ENCODE measurements around the gene NANS.
"Not testable (repeated sequence)": the region's sequence is repeated elsewhere in the genome, so short reads cannot be mapped to it uniquely, and the experiment has no call there.

Gene NANS

DNA sequence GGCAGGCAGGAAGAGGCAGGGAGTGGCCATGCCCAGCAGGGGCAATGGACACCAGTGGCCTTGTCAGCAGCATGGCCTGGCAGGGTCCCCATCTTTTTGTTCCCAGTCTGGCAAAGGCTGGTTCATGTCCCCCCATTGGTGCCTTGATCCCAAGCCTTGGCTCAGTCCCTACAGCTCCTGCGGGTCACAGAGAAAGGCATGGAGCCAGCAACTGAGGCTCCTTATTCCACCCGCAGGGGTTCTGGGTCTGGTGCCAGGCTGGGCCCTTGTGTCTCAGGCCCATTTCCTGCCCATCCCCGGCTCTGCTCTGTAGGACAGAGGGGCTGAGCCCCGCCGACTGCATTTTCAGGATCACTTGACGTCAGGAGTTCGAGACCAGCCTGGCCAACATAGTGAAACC is 48.5 kb downstream of the NANS start:
- H3K9me3 ChIP-seq (replicated peaks in 1 of 11): peaks cover 0 to 18% (median 14%) of the 10 kb centered on the region in 11 experiments; a peak in 14 of 22 replicates
- peak overlapping the region; percentile 69 to 94 (median 85) for H3K4me2 ChIP-seq
- peak overlapping the region; percentile 61 to 89 (median 82); a peak in 21 of 22 replicates for H3K27ac ChIP-seq
- peak overlapping the region in 2 of 10 experiments; percentile 6 to 25; a peak in 1 of 20 replicates for H3K4me3 ChIP-seq
- H3K27me3 ChIP-seq: no peaks in the 10 kb centered on the region
- H3K36me3 ChIP-seq: peaks cover 12 to 49% (median 31%) of the 10 kb centered on the region in 11 experiments; a peak in 20 of 22 replicates
- peaks cover 0 to 9% (median 0%) of the 10 kb centered on the region in 11 experiments; a peak in 1 of 22 replicates for H4K20me1 ChIP-seq
- peak overlapping the region in 9 of 11 experiments; percentile 39 to 68 (median 60); a peak in 18 of 22 replicates for H3K9ac ChIP-seq
- no peak for TF ChIP-seq Cebpa-rat (IDR thresholded peaks at IDR 0.05)
- H3K4me1 ChIP-seq: peaks cover 85 to 97% (median 92%) of the 10 kb centered on the region in 10 experiments

GRCh38 chr9:98107926-98108325 is 51.4 kb downstream of the NANS start:
- H3K27ac ChIP-seq: peak overlapping the region; percentile 33 to 69 (median 63); a peak in 21 of 22 replicates
- H3K9me3 ChIP-seq (replicated peaks in 1 of 11): peaks cover 0 to 18% (median 14%) of the 10 kb centered on the region in 11 experiments; a peak in 14 of 22 replicates
- peak overlapping the region; percentile 58 to 82 (median 76) for H3K4me2 ChIP-seq
- peak overlapping the region in 2 of 10 experiments; percentile 6 to 25; a peak in 4 of 20 replicates for H3K4me3 ChIP-seq
- H4K20me1 ChIP-seq: no peaks in the 10 kb centered on the region
- H3K36me3 ChIP-seq: peaks cover 13 to 64% (median 35%) of the 10 kb centered on the region in 11 experiments; a peak in 20 of 22 replicates
- H3K9ac ChIP-seq: peak overlapping the region in 10 of 11 experiments; percentile 13 to 57 (median 49); a peak in 17 of 22 replicates
- no peaks in the 10 kb centered on the region for H3K27me3 ChIP-seq
- TF ChIP-seq Cebpa-rat (IDR thresholded peaks at IDR 0.05): no peak
- peaks cover 64 to 93% (median 77%) of the 10 kb centered on the region in 10 experiments for H3K4me1 ChIP-seq

DNA sequence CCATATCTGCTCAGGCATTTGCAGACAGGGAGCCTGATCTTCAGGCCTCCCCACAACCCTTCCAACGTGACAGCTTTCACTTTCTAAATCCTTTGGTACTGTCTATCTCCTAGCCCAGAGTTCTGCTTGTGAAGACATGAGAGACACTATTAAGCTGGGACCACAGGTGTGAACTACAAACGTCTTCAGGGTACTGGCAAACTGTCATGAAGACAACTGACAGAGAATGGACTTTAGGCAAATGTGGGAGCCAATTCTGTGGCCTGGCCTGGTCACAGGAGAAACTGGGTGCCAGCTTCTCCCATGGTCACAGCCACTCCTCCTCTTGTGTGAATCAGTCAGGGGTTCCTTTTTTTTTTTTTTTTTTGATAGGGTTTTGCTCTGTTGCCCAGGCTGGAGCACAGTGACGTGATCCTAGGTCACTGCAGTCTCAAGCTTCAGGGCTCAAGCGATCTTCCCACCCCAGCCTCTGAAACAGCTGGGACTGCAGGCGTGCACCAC is 52.0 kb downstream of the NANS start:
- Histone ChIP-seq H3K36me3 (peaks cover 13 to 64% (median 35%) of the 10 kb centered on the region in 11 experiments; a peak in 20 of 22 replicates), H3K4me1 (peaks cover 58 to 93% (median 73%) of the 10 kb centered on the region in 10 experiments), H3K4me3 (peak overlapping the region in 3 of 10 experiments; percentile 6 to 25 (median 23); a peak in 4 of 20 replicates), H3K27me3 (no peaks in the 10 kb centered on the region), H3K9ac (peak overlapping the region; percentile 13 to 57 (median 49); a peak in 18 of 22 replicates), H3K9me3 (replicated peaks in 1 of 11) (peaks cover 0 to 18% (median 14%) of the 10 kb centered on the region in 11 experiments; a peak in 14 of 22 replicates), H3K27ac (peak overlapping the region; percentile 33 to 69 (median 63)), H4K20me1 (no peaks in the 10 kb centered on the region), H3K4me2 (peak overlapping the region; percentile 58 to 82 (median 76))
- no peak for TF ChIP-seq Cebpa-rat (IDR thresholded peaks at IDR 0.05)

DNA sequence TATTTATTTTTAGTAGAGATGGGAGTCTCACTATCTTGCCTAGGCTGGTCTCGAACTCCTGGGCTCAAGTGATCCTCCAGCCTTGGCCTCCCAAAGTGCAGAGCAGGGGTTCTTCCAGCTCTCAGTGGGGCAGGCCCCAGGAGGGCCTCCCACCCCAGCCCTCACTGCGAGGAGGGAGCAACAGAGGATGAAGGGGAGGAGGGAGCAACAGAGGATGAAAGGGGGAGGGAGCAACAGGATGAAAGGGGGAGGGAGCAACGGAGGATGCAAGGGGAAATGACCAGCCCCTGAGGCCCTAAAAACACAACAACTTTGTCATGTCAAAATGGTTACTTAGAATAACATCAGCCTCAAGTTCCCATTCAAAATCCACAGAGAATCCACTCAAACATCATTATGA is 52.5 kb downstream of the NANS start:
- H3K9me3 ChIP-seq (replicated peaks in 1 of 11): peaks cover 0 to 18% (median 14%) of the 10 kb centered on the region in 11 experiments; a peak in 14 of 22 replicates
- H4K20me1 ChIP-seq: no peaks in the 10 kb centered on the region
- no peaks in the 10 kb centered on the region for H3K27me3 ChIP-seq
- peak overlapping the region in 10 of 11 experiments; percentile 33 to 69 (median 63); a peak in 20 of 22 replicates for H3K27ac ChIP-seq
- peaks cover 53 to 93% (median 68%) of the 10 kb centered on the region in 10 experiments for H3K4me1 ChIP-seq
- peak overlapping the region in 8 of 11 experiments; percentile 34 to 55 (median 49); a peak in 12 of 22 replicates for H3K9ac ChIP-seq
- TF ChIP-seq Cebpa-rat (IDR thresholded peaks at IDR 0.05): no peak
- peak overlapping the region; percentile 58 to 82 (median 76) for H3K4me2 ChIP-seq
- H3K36me3 ChIP-seq: peaks cover 13 to 64% (median 35%) of the 10 kb centered on the region in 11 experiments; a peak in 20 of 22 replicates
- H3K4me3 ChIP-seq: 0 out of 20 replicates have a peak overlapping the region, but pooled peaks of 1 of the 10 experiments have one; percentile 25

GRCh38 chr9:98117097-98117496 is 60.6 kb downstream of the NANS start:
- Histone ChIP-seq H3K4me2 (peak overlapping the region in 9 of 11 experiments; percentile 85 to 97 (median 91); a peak in 12 of 22 replicates), H3K4me3 (peak overlapping the region in 1 of 10 experiments; percentile 86; a peak in 1 of 20 replicates), H3K27ac (0 out of 22 replicates have a peak overlapping the region, but pooled peaks of 1 of the 11 experiments have one; percentile 60), H3K9ac (peak overlapping the region in 2 of 11 experiments; percentile 75 to 79; a peak in 3 of 22 replicates), H3K36me3 (peaks cover 0 to 20% (median 14%) of the 10 kb centered on the region in 11 experiments; a peak in 16 of 22 replicates), H3K4me1 (peaks cover 49 to 81% (median 54%) of the 10 kb centered on the region in 10 experiments)
- H3K27me3 ChIP-seq; H4K20me1 ChIP-seq; H3K9me3 ChIP-seq (replicated peaks in 1 of 11): not testable (repeated sequence)

DNA sequence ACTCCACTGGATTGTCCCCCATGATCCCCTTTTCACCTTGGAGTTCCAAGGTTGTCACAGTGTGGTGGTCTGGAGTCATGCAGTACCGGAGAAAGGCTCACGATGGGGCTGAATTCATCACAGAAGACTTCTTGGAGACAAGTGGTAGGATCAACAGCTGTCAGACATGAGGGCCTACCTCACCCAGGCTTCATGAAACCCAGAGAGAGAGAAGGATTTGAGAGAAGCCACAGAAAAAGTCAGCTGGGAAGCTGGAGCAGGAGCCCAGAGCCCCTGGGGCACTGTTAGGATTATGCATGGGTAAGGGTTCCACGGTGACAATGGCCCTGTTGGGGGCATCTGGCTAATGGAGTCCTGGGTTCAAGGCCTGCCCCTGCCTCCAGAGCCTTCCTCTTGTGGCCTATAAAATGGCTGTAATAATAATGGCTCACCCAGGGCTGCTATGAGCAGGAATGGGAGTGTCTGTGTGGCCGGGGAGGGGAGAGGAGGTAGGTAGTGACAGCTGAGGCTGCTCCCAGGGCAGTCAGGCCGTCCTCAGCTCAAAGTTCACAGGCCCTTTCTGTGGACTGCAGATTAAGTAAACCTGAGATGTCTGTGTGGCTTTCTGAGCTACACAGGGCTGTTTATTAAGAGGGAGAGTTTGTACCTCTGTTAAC is 61.6 kb downstream of the NANS start:
- Histone ChIP-seq H3K9ac (peak overlapping the region; percentile 75 to 86 (median 82)), H3K4me3 (peak overlapping the region; percentile 65 to 86 (median 73)), H3K27ac (peak overlapping the region; percentile 35 to 84 (median 80); a peak in 21 of 22 replicates), H3K4me2 (peak overlapping the region; percentile 85 to 97 (median 91)), H3K36me3 (peaks cover 0 to 20% (median 14%) of the 10 kb centered on the region in 11 experiments; a peak in 16 of 22 replicates), H4K20me1 (no peaks in the 10 kb centered on the region), H3K27me3 (no peaks in the 10 kb centered on the region), H3K4me1 (peaks cover 52 to 81% (median 58%) of the 10 kb centered on the region in 10 experiments), H3K9me3 (replicated peaks in 1 of 11) (no peaks in the 10 kb centered on the region)
- TF ChIP-seq Cebpa-rat (IDR thresholded peaks at IDR 0.05): no peak

DNA sequence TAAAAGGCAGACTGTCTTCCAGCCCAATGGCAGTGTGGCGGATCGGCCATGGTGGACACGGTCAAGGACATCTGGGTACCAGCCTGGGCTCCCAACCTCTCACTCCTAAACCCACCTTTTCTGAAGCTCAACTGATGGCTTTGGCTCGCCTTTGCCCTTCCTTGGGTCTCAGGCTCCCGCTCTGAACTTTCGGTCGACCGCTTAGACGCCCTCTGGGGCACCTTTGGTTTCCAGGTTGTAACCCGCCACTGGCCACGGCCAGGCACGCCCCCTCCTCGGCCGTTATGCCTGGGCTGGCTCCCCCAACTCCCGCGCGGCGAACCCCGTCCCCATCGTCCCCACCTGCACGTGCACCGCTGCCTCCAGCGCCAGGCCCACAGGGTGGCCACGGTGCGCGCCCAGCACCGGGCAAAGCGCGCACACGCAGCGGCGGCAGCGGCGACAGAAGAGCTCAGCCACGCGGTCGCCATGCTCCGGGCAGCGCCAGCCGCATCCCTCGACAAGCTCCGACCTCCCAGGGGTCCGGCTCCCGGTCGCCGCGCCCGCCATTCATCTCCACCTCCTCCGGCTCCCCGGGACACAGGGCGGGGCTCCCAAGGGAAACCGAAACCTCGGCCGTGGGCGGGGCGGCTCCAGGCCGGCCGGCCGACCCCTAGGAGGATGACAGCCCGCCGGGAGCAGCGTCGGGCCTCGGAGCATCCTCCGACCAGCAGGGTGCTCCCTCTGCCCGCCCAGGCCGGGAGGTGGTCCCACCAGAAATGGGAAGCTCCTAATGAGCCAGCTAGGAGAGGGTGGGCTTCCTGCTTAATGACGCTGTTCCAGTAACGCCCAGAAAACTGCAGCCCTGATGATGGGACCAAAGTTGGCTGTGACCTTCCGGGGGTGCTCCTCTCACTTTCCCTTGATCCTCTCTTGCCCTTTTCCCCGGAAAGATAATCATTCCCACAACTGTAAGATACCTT is 62.4 kb downstream of the NANS start, which contains the start of gene TRIM14:
TRIM14 (minus strand) TSS at position 583 of the 962 bp plus-strand sequence; CDS start at position 549, 34 bp downstream.
- H3K4me3 ChIP-seq: peak within 1 kb of the TSS; percentile 65 to 86 (median 73)
- H3K9ac ChIP-seq: peak within 1 kb of the TSS; percentile 75 to 86 (median 82)
- H3K36me3 ChIP-seq: peaks cover 0 to 20% (median 14%) of the 10 kb centered on the region in 11 experiments; a peak in 16 of 22 replicates
- H3K4me1 ChIP-seq: peaks cover 56 to 81% (median 65%) of the 10 kb centered on the region in 10 experiments
- TF ChIP-seq Cebpa-rat (IDR thresholded peaks at IDR 0.05): no peak
- no peaks in the 10 kb centered on the region for H3K9me3 ChIP-seq (replicated peaks in 1 of 11)
- H3K27me3 ChIP-seq: no peaks in the 10 kb centered on the region
- no peaks in the 10 kb centered on the region for H4K20me1 ChIP-seq
- peak within 1 kb of the TSS; percentile 85 to 97 (median 91) for H3K4me2 ChIP-seq
- peak within 1 kb of the TSS; percentile 35 to 84 (median 80); a peak in 21 of 22 replicates for H3K27ac ChIP-seq

All from BLaER1 treated with 17β-estradiol and CSF1 and Interleukin-3, amounts not matched to agents 10 nM and 100 nM (cell line).